ENCODE measurements around the gene UPP2. TPM values are rescaled to one million over a fixed set of nuclear protein-coding genes. Genes with fewer than 3 reads are reported as not detected.

The UPP2 gene
- total and polyA plus RNA-seq, 5 donors from 2014 or later, result not detected

DNA sequence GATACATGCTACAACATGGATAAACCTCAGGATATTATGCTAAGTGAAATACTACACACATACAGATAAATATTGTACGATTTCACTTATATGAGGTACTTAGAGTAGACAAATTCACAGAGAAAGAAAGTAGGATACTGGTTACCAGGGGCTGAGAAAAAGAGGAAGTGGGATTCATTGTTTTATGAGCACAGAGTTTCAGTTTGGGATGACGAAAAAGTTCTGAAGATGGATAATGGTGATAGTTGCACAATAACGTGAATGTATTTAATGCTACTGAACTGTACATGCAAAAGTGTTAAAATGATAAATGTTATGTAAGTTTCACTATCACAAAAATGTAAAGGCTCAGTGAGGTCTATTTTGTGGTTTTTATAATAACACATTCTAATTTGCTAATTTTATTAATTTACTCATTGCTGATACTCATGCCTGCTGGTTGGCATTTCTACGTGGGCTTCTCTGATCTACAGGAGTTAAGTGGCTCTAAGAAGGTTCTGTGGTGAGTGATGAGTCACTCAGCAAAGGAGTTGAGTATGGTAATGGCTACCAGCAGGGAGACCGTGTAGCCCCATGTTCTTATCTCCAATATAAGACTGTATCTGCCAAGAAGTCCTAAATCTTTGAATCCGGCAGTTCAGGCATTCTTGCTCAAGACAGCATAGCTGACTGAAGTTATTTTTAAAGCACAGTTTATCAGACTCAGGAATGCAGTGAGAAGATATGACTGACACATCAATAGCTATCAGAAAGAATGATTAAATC lies 41.1 kb downstream of the UPP2 start:
- Histone ChIP-seq H3K27me3 (ENCODE audit: control insufficient read depth, insufficient read depth, low read length) (peaks cover 2% of the 10 kb centered on the region), H3K9me3 (ENCODE audit: control insufficient read depth in 2 of 2, low read length in 2 of 2) (no peaks in the 10 kb centered on the region), H3K36me3 (ENCODE audit: control insufficient read depth, insufficient read depth, low read length) (no peaks in the 10 kb centered on the region), H3K27ac (ENCODE audit: insufficient read depth, low read length, poor library complexity, severe bottlenecking) (no peak overlapping the region), H3K4me1 (ENCODE audit: control insufficient read depth, insufficient read depth, low read length, poor library complexity, severe bottlenecking) (no peaks in the 10 kb centered on the region), H3K4me3 (ENCODE audit: low read depth, low read length) (no peak overlapping the region)
- Mint-ChIP-seq H3K27me3 (peaks cover 5% of the 10 kb centered on the region), H3K9me3 (peaks cover 0 to 4% (median 3%) of the 10 kb centered on the region in 7 donors), H3K4me3 (no peak overlapping the region), H3K36me3 (no peaks in the 10 kb centered on the region), H3K27ac (no peak overlapping the region), H3K4me1 (no peaks in the 10 kb centered on the region)
- no peak for ATAC-seq (ENCODE audit: low read depth in 2 of 2)
- DNase-seq, result no peak

DNA sequence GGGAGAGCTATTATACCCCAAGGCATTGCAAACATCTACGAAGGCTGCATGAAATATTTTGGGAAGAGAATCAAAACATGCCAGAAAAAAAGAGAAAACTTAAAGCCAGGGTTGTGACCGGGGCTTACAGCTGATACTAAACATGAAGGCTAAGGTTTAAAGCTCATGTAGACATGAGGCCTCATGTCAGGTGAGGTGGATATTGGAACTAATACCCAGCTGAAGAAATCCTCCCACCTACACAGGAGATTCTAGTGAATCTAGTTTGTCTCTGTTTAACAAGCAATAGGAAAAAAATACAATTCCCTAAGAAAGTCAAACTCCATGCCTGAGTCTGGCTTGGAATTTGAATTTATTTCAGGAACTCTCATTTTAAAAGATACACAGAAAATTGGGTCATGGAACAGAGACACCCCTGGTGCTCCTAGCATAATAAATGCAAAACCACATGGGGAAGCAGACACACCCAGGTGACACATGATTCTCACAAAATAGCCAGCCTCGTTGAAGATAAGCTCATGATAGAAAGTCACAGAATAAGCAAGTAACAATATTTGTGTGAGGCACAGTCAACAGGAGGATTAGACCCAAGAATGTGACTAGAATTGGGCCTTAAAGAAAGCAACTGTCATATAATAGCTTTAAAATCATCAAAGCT lies 42.2 kb downstream of the UPP2 start:
- peak overlapping the region in 1 of 3 donors; percentile 0 for H3K27ac Mint-ChIP-seq
- H3K27me3 Mint-ChIP-seq, result peaks cover 5% of the 10 kb centered on the region

DNA sequence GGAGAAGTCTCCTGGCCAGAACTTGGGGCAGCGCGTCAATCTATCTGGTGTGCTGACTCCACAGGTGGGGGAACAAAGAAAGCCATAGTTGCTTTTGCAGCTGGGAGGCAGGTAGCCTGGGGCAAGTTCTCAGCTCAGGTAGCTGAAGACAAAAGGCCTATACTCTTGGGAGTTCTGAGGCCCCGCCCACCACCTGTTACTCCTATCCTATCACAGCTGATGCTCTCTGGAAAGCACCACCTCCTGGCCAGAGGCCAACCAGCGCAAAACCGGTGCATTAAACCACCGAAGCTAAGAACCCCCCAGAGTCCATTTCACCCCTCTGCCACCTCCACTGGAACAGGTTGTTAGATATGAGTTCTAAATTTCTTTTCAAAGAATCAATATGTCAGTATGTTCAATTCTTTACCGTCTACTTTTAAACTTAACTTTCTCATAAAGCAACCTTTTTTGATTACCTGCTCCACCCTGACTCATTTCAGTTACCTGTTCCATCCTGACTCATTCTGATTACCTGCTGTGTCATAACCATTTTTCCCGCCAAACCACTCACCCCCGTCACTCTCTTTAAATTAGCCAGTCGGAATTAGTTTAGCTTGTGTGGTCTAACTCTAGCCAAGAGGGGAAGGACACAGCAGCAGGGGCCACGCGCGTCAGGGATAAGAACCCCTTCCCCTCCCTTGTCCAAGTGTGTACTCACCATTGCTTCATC lies 43.4 kb downstream of the UPP2 start:
- Mint-ChIP-seq H3K4me1 (no peaks in the 10 kb centered on the region), H3K36me3 (no peaks in the 10 kb centered on the region), H3K27ac (no peak overlapping the region), H3K4me3 (no peak overlapping the region), H3K9me3 (peaks cover 0 to 4% (median 3%) of the 10 kb centered on the region in 7 donors), H3K27me3 (peaks cover 5% of the 10 kb centered on the region)
- H3K4me1 ChIP-seq (ENCODE audit: control insufficient read depth, insufficient read depth, low read length, poor library complexity, severe bottlenecking), result no peaks in the 10 kb centered on the region
- H3K36me3 ChIP-seq (ENCODE audit: control insufficient read depth, insufficient read depth, low read length), result no peaks in the 10 kb centered on the region
- ATAC-seq (ENCODE audit: low read depth in 2 of 2) (no peak), DNase-seq (no peak)
- no peak overlapping the region for H3K27ac ChIP-seq (ENCODE audit: insufficient read depth, low read length, poor library complexity, severe bottlenecking)
- no peaks in the 10 kb centered on the region for H3K9me3 ChIP-seq (ENCODE audit: control insufficient read depth in 2 of 2, low read length in 2 of 2)
- H3K27me3 ChIP-seq (ENCODE audit: control insufficient read depth, insufficient read depth, low read length), result peaks cover 2% of the 10 kb centered on the region
- no peak overlapping the region for H3K4me3 ChIP-seq (ENCODE audit: low read depth, low read length)

More for the DNA sequence above, 42.2 kb downstream of the UPP2 start:
- H3K27ac ChIP-seq (ENCODE audit: insufficient read depth, low read length, poor library complexity, severe bottlenecking), result no peak overlapping the region
- H3K4me3 Mint-ChIP-seq, result no peak overlapping the region
- H3K4me1 Mint-ChIP-seq, result no peaks in the 10 kb centered on the region
- no peak for DNase-seq
- peaks cover 0 to 4% (median 3%) of the 10 kb centered on the region in 7 donors for H3K9me3 Mint-ChIP-seq
- no peaks in the 10 kb centered on the region for H3K9me3 ChIP-seq (ENCODE audit: control insufficient read depth in 2 of 2, low read length in 2 of 2)
- H3K27me3 ChIP-seq (ENCODE audit: control insufficient read depth, insufficient read depth, low read length), result peaks cover 2% of the 10 kb centered on the region
- no peaks in the 10 kb centered on the region for H3K4me1 ChIP-seq (ENCODE audit: control insufficient read depth, insufficient read depth, low read length, poor library complexity, severe bottlenecking)
- no peak overlapping the region for H3K4me3 ChIP-seq (ENCODE audit: low read depth, low read length)
- no peaks in the 10 kb centered on the region for H3K36me3 ChIP-seq (ENCODE audit: control insufficient read depth, insufficient read depth, low read length)
- H3K36me3 Mint-ChIP-seq, result no peaks in the 10 kb centered on the region
- no peak for ATAC-seq (ENCODE audit: low read depth in 2 of 2)

DNA sequence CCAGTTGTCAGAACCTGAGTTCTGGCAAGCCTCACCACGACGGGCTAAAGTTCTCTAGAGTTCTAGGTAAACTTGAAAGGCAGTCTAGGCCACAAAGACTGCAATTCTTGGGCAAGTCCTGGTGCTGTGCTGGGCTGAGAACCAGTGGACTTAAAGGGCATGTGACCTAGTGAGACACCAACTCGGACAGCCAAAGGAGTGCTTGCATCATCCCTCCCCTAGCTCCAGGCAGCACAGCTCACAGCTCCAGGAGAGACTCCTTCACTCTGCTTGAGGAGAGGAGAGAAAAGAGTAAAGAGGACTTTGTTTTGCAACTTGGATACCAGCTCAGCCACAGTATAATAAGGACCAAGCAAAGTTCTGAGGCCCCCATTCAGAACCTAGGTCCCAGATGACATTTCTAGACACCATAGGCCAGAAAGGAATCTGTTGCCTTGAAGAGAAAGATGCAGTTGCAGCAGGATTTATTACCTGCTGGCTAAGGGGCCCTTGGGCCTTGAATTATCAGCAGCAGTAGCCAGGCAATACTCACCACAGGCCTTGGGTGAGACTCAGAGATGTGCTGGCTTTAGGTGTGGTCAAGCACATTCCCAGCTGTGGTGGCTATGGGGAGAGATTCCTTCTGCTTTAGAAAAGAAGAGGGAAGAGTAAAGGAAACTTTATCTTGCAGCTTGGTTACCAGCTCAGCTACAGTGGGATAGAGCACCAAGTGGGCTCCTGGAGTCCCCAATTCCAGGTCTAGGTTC lies 51.8 kb downstream of the UPP2 start:
- H3K27ac ChIP-seq (ENCODE audit: insufficient read depth, low read length, poor library complexity, severe bottlenecking), result no peak overlapping the region
- no peaks in the 10 kb centered on the region for H3K4me1 ChIP-seq (ENCODE audit: control insufficient read depth, insufficient read depth, low read length, poor library complexity, severe bottlenecking)
- H3K36me3 ChIP-seq (ENCODE audit: control insufficient read depth, insufficient read depth, low read length), result no peaks in the 10 kb centered on the region
- ATAC-seq (ENCODE audit: low read depth in 2 of 2) (no peak), DNase-seq (no peak)
- H3K4me1 Mint-ChIP-seq, result no peaks in the 10 kb centered on the region
- H3K9me3 Mint-ChIP-seq, result peaks cover 0 to 2% (median 0%) of the 10 kb centered on the region in 7 donors
- H3K4me3 ChIP-seq (ENCODE audit: low read depth, low read length), result no peak overlapping the region
- H3K27me3 ChIP-seq (ENCODE audit: control insufficient read depth, insufficient read depth, low read length), result no peaks in the 10 kb centered on the region
- no peaks in the 10 kb centered on the region for H3K36me3 Mint-ChIP-seq
- no peaks in the 10 kb centered on the region for H3K9me3 ChIP-seq (ENCODE audit: control insufficient read depth in 2 of 2, low read length in 2 of 2)
- H3K27ac Mint-ChIP-seq, result no peak overlapping the region
- H3K27me3 Mint-ChIP-seq, result no peaks in the 10 kb centered on the region
- H3K4me3 Mint-ChIP-seq, result no peak overlapping the region

DNA sequence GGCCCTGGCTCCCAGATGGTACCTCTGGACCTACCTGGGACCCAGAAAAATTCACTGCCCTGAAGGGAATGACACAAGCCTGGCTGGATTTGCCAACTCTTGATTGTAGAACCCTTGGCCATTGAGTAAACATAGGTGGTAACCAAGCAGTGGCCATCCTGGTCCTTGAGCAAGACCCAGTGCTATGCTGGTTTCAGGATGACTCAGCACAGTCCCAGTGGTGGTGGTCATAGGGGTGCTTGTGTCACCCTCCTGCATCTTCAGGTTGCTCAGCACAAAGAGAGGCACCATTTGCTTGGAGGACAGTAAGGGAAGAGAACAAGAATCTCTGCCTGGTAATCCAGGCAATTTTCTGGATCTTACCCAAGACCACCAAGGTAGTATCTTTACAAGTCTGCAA lies 52.9 kb downstream of the UPP2 start:
- H3K4me1 ChIP-seq (ENCODE audit: control insufficient read depth, insufficient read depth, low read length, poor library complexity, severe bottlenecking), result no peaks in the 10 kb centered on the region

DNA sequence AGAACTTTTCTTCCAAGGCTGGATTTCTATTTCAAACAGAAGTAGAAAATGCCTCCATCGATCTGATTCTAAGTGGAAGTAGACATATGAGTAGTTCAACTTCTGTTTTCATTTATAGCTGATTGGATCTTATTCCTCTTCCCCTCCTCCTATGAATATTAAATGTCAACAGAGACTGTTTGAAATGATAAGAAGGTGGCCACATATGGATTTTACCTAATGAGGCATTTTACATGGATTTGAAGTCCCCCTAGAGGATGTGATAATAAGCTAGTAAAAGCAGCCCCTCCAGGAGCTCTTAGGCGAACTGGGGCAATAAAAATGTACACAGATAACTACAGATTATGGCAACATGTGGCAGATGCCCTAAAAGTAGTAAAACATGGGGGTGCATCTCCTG lies 71.0 kb downstream of the UPP2 start:
- Histone ChIP-seq H3K4me1 (ENCODE audit: control insufficient read depth, insufficient read depth, low read length, poor library complexity, severe bottlenecking) (no peaks in the 10 kb centered on the region), H3K36me3 (ENCODE audit: control insufficient read depth, insufficient read depth, low read length) (no peaks in the 10 kb centered on the region), H3K27ac (ENCODE audit: insufficient read depth, low read length, poor library complexity, severe bottlenecking) (no peak overlapping the region), H3K9me3 (ENCODE audit: control insufficient read depth in 2 of 2, low read length in 2 of 2) (no peaks in the 10 kb centered on the region), H3K27me3 (ENCODE audit: control insufficient read depth, insufficient read depth, low read length) (no peaks in the 10 kb centered on the region), H3K4me3 (ENCODE audit: low read depth, low read length) (no peak overlapping the region)
- Mint-ChIP-seq H3K27me3 (peaks cover 12% of the 10 kb centered on the region), H3K4me1 (no peaks in the 10 kb centered on the region), H3K36me3 (no peaks in the 10 kb centered on the region), H3K4me3 (no peak overlapping the region), H3K9me3 (peaks cover 0 to 3% (median 0%) of the 10 kb centered on the region in 7 donors), H3K27ac (no peak overlapping the region)
- ATAC-seq (ENCODE audit: low read depth in 2 of 2) (no peak), DNase-seq (no peak)

More for the DNA sequence above, 52.9 kb downstream of the UPP2 start:
- Mint-ChIP-seq H3K4me1 (no peaks in the 10 kb centered on the region), H3K27ac (no peak overlapping the region), H3K27me3 (no peaks in the 10 kb centered on the region), H3K36me3 (no peaks in the 10 kb centered on the region), H3K4me3 (no peak overlapping the region), H3K9me3 (peaks cover 0 to 2% (median 0%) of the 10 kb centered on the region in 7 donors)
- no peaks in the 10 kb centered on the region for H3K36me3 ChIP-seq (ENCODE audit: control insufficient read depth, insufficient read depth, low read length)
- no peak for DNase-seq
- H3K4me3 ChIP-seq (ENCODE audit: low read depth, low read length), result no peak overlapping the region
- no peak for ATAC-seq (ENCODE audit: low read depth in 2 of 2)
- H3K9me3 ChIP-seq (ENCODE audit: control insufficient read depth in 2 of 2, low read length in 2 of 2), result no peaks in the 10 kb centered on the region
- H3K27me3 ChIP-seq (ENCODE audit: control insufficient read depth, insufficient read depth, low read length), result no peaks in the 10 kb centered on the region
- H3K27ac ChIP-seq (ENCODE audit: insufficient read depth, low read length, poor library complexity, severe bottlenecking), result no peak overlapping the region

DNA sequence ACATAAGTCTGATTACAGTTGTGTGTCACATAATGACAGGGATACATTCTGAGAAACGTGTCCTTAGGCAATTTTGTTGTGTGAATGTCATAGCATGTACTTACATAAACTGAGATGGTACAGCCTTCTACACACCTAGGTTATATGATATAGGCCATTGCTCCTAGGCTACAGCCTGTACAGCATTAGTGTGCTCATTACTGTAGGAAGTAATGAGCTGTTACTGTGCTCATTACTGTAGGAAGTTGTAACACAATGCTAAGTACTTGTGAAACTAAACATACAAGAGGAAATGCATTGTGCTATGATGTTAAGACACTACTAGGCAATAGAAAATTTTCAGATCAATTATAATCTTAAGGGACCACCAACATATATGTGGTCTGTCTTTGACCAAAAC lies 72.8 kb downstream of the UPP2 start:
- H3K4me1 ChIP-seq (ENCODE audit: control insufficient read depth, insufficient read depth, low read length, poor library complexity, severe bottlenecking), result no peaks in the 10 kb centered on the region
- no peak overlapping the region for H3K4me3 ChIP-seq (ENCODE audit: low read depth, low read length)
- no peaks in the 10 kb centered on the region for H3K36me3 Mint-ChIP-seq
- no peaks in the 10 kb centered on the region for H3K36me3 ChIP-seq (ENCODE audit: control insufficient read depth, insufficient read depth, low read length)
- DNase-seq, result no peak
- ATAC-seq (ENCODE audit: low read depth in 2 of 2), result no peak
- no peak overlapping the region for H3K4me3 Mint-ChIP-seq
- H3K27ac ChIP-seq (ENCODE audit: insufficient read depth, low read length, poor library complexity, severe bottlenecking), result no peak overlapping the region
- no peak overlapping the region for H3K27ac Mint-ChIP-seq
- no peaks in the 10 kb centered on the region for H3K27me3 ChIP-seq (ENCODE audit: control insufficient read depth, insufficient read depth, low read length)
- no peaks in the 10 kb centered on the region for H3K9me3 ChIP-seq (ENCODE audit: control insufficient read depth in 2 of 2, low read length in 2 of 2)
- peaks cover 18% of the 10 kb centered on the region for H3K27me3 Mint-ChIP-seq
- no peaks in the 10 kb centered on the region for H3K4me1 Mint-ChIP-seq
- H3K9me3 Mint-ChIP-seq, result peaks cover 0 to 2% (median 0%) of the 10 kb centered on the region in 7 donors

All from CD4-positive, CD25-positive, alpha-beta regulatory T cell (primary cell).